GM10248 (cell line): ENCODE results near the gene TTC21A.

Source experiments
- CTCF ChIA-PET: fragments of 300-600 bp; sonication (Branson Sonifier 250); formaldehyde crosslinking; extraction: SDS; loops from one replicate; lab custom pipeline; 2021; ENCODE audit warnings: antibody characterized with exemption; lab: Yijun Ruan, JAX
- POLR2A ChIA-PET: fragments of 350-650 bp; sonication (Branson Sonifier 250); formaldehyde crosslinking; extraction: SDS; loops from one replicate; lab custom pipeline; 2020; ENCODE audit warnings: antibody characterized with exemption; lab: Yijun Ruan, JAX
- DNase-seq: peaks from one replicate; pipeline ENCODE4 v3.0.0; 2012; ENCODE audit errors: extremely low spot score
- CTCF ChIP-seq: IDR thresholded peaks from 2 replicates; pipeline ENCODE4 v1.5.1; 2012; ENCODE audit warnings: mild to moderate bottlenecking, low read depth; ENCODE audit errors: extremely low read depth, missing control alignments, control extremely low read depth

Gene TTC21A

GRCh38 chr3:39140341-39140971 lies 33.0 kb downstream of the TTC21A start:
- ChIA-PET POLR2A (interaction anchor here (1.2 kb wide), 1 partner anchor 43 kb away, joined by 3 read pairs; no protein-coding TSS in a partner anchor), CTCF (interaction anchor here (0.8 to 1.9 kb wide), 5 partner anchors 8 to 152 kb away, joined by 3 to 17 read pairs (median 3); no protein-coding TSS in a partner anchor)
- no peak for DNase-seq
- TF ChIP-seq CTCF = no peak

DNA sequence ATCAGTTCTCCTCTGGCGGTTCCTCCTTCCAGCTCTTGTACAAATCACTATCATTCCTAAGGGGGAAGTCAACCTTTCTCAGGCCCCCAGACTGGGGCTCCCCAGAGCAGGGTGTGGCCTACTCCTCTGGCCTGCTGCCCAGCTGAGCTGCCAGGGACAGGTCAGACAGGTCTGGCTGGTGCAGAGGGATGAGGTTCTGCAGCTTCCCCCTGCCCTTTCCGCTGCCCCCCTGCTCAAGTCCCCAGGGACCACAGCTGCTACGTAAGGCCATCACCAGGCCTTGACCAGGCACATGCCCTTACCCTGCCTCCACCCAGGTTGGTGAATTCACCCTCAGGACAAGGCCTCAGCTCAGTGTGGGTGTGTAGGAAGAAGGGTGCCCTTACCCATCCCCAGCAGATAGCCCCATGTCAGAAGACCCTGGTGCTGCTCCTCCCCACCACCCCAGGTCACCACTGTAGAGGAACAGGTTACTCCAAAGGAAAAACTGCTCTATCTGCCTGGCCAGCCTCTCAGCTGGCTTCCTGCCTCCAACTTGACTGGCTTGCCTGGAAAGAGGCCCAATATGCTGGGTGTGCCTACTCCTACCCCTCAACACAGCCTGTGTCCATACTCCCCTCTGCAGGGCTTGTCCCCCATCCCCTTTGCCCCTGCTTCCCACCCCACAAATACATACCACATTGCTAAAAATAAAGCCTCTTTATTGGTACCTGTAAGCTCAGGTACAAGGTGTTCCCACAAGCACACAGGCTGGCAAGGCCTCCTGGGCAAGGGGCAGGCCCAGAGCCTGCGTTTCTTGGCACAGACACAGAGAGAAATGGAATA lies 33.9 kb downstream of the TTC21A start:
- ChIA-PET CTCF (interaction anchor here (0.8 to 1.9 kb wide), 6 partner anchors 7 to 151 kb away, joined by 3 to 17 read pairs (median 3); no protein-coding TSS in a partner anchor), POLR2A (interaction anchor here (1.2 kb wide), 1 partner anchor 42 kb away, joined by 3 read pairs; no protein-coding TSS in a partner anchor)
- no peak for DNase-seq
- TF ChIP-seq CTCF = no peak

- no peak for TF ChIP-seq CTCF
- no peak for DNase-seq
- POLR2A ChIA-PET = no interaction called here
- CTCF ChIA-PET = interaction anchor here (1.1 to 9.0 kb wide), 3 partner anchors 8 to 146 kb away, joined by 3 to 49 read pairs (median 4); no protein-coding TSS in a partner anchor
These were observed 34.6 kb downstream of the TTC21A start for GRCh38 chr3:39142067-39142466.

GRCh38 chr3:39143051-39143885 lies 35.8 kb downstream of the TTC21A start:
- ChIA-PET CTCF (interaction anchor here (0.8 to 9.0 kb wide), 6 partner anchors 10 to 145 kb away, joined by 3 to 49 read pairs (median 4); partner anchors contain the start of genes GORASP1 and TTC21A), POLR2A (interaction anchor here (1.0 to 1.3 kb wide), 3 partner anchors 11 to 17 kb away, joined by 3 to 4 read pairs (median 3); no protein-coding TSS in a partner anchor)
- TF ChIP-seq CTCF = no peak
- no peak for DNase-seq

- TF ChIP-seq CTCF = no peak
- no peak for DNase-seq
- POLR2A ChIA-PET = interaction anchor here (1.0 to 1.3 kb wide), 3 partner anchors 12 to 18 kb away, joined by 3 to 4 read pairs (median 3); no protein-coding TSS in a partner anchor
- CTCF ChIA-PET = interaction anchor here (1.0 to 9.0 kb wide), 4 partner anchors 11 to 144 kb away, joined by 4 to 49 read pairs (median 5); partner anchors contain the start of genes GORASP1 and TTC21A
These were observed 36.7 kb downstream of the TTC21A start for GRCh38 chr3:39144095-39144747.
